ENCODE data around the gene FGF3.

DNA sequence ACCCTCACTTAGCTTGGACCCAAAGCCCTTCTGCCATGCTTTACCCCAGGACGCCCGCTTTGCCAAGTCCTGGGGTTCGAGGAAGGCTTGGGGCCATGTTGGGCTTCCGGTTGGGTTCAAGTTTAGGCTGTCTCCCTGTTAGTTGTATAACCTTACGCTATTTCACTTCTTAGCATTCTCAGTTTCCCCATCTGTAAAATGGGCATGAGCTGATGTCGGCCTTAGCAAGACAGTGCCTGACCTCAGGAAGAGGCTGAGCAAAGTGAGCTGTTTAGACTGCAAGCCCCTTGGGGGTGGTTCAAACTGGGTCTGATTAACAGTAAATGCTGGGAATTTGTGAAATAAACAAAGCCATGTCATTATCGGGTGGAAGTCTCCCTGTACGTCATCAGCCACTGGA lies 40.8 kb downstream of the FGF3 start:
- TF ChIP-seq, protein P1, sequence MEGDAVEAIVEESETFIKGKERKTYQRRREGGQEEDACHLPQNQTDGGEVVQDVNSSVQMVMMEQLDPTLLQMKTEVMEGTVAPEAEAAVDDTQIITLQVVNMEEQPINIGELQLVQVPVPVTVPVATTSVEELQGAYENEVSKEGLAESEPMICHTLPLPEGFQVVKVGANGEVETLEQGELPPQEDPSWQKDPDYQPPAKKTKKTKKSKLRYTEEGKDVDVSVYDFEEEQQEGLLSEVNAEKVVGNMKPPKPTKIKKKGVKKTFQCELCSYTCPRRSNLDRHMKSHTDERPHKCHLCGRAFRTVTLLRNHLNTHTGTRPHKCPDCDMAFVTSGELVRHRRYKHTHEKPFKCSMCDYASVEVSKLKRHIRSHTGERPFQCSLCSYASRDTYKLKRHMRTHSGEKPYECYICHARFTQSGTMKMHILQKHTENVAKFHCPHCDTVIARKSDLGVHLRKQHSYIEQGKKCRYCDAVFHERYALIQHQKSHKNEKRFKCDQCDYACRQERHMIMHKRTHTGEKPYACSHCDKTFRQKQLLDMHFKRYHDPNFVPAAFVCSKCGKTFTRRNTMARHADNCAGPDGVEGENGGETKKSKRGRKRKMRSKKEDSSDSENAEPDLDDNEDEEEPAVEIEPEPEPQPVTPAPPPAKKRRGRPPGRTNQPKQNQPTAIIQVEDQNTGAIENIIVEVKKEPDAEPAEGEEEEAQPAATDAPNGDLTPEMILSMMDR (IDR thresholded peaks at IDR 0.05), result no peak
- TF ChIP-seq POLR2A (IDR thresholded peaks at IDR 0.05), result no peak
